Stomach (tissue), 9 donors: ENCODE data around the gene TRIM41. TPM values are rescaled to one million over a fixed set of nuclear protein-coding genes. Genes with fewer than 3 reads are reported as not detected.

ENCODE experiments used
- DNase-seq, 2 donors: peaks; one replicate each; pipeline versions ENCODE4 v3.0.0 to v3.0.0-alpha.2; 2013 to 2019
- H3K27ac ChIP-seq, 5 donors: fragments of 200-600 bp in 4 of 5; sonication (generic) in 4 of 5; one replicate each; pipeline ENCODE4 v1.5.1; 2013 to 2019; ENCODE audit warnings: mild to moderate bottlenecking in 1 of 5, moderate library complexity in 1 of 5
- H3K27me3 ChIP-seq, 3 donors: fragments of 200-600 bp; sonication (generic); one replicate each; pipeline ENCODE4 v1.5.1; 2017 to 2019; ENCODE audit warnings: mixed run types in 1 of 3
- H3K36me3 ChIP-seq, 4 donors: fragments of 200-600 bp; sonication (generic); 1 replicate in 3 of 4; 2 replicates in 1 of 4; pipeline ENCODE4 v1.5.1; 2016 to 2019
- H3K4me1 ChIP-seq, 4 donors: fragments of 200-600 bp; sonication (generic); one replicate each; pipeline ENCODE4 v1.5.1; 2016 to 2019
- H3K4me3 ChIP-seq, 4 donors: fragments of 200-600 bp; sonication (generic) in 3 of 4; one replicate each; pipeline ENCODE4 v1.5.1; 2016 to 2019; ENCODE audit warnings: mild to moderate bottlenecking in 1 of 4
- H3K9me3 ChIP-seq, 4 donors: fragments of 200-600 bp; sonication (generic); one replicate each; pipeline ENCODE4 v1.5.1; 2016 to 2019
- CTCF ChIP-seq, 7 experiments: fragments of 450-650 bp in 4 of 7; fragments of 200-600 bp in 3 of 7; sonication (generic) in 3 of 7; IDR thresholded peaks; one replicate each; pipeline ENCODE4 v1.5.1; 2016 to 2019; ENCODE audit warnings: antibody characterized with exemption in 7 of 7, control low read depth in 2 of 7, mild to moderate bottlenecking in 1 of 7
- EP300 ChIP-seq: sonication (generic); formaldehyde crosslinking; IDR thresholded peaks from one replicate; pipeline ENCODE4 v1.6.1; 2017; ENCODE audit warnings: antibody characterized with exemption
- POLR2A ChIP-seq, 4 donors: fragments of 450-650 bp; IDR thresholded peaks; one replicate each; pipeline ENCODE4 v1.6.1; 2016; ENCODE audit warnings: antibody characterized with exemption in 4 of 4, control low read depth in 2 of 4, mild to moderate bottlenecking in 1 of 4, moderate library complexity in 1 of 4
- POLR2AphosphoS5 ChIP-seq, 3 donors: sonication (generic); formaldehyde crosslinking; IDR thresholded peaks; one replicate each; pipeline ENCODE4 v1.6.1; 2016; ENCODE audit warnings: antibody characterized with exemption in 3 of 3
- WGBS, 5 donors: extraction: QIAGEN DNeasy Blood & Tissue Kit in 3 of 5; methylation state at CpG; one replicate each; pipeline versions ENCODE4 v1.1.5 to v1.1.7; 2013 to 2018; 5-methylcytosine and 5-hydroxymethylcytosine counted together
- intact Hi-C: fragments of 100-400 bp; cut with DNase I; formaldehyde crosslinking; loops from one replicate; pipeline ENCODE4 v1.15.1; 2023; ENCODE audit warnings: low total_unique reads
- polyA plus RNA-seq, 3 donors: library from polyadenylated mRNA; stranded (reverse); fragments of 200-250 nt; gene quantifications; one replicate each; pipeline ENCODE4 v1.2.3, GENCODE V29; 2013
- total RNA-seq, 5 donors: library from RNA; depleted of rRNA; stranded (reverse); fragments of >200 nt; gene quantifications; one replicate each; pipeline versions ENCODE4 v1.1.0 to v1.2.3, GENCODE V29; 2014 to 2016
- donor health status: healthy with polysubstance abuse.
- donor health status: Bipolar disorder and iron deficiency.
- donor health status: healthy.

TRIM41 gene
- total and polyA plus RNA-seq, 8 donors = 2.3 to 70.4 (median 16.0) TPM

GRCh38 chr5:181199881-181200638, 23.0 kb upstream of the TRIM41 start:
- intact Hi-C loops = no loop called here
- TF ChIP-seq CTCF (IDR thresholded peaks at IDR 0.05) = no peak

GRCh38 chr5:181200816-181201215, 22.3 kb upstream of the TRIM41 start:
- no peak overlapping the region for H3K27ac ChIP-seq
- peaks cover 0 to 25% (median 10%) of the 10 kb centered on the region in 3 donors for H3K27me3 ChIP-seq
- no peak for TF ChIP-seq CTCF (IDR thresholded peaks at IDR 0.05)
- TF ChIP-seq POLR2AphosphoS5 (IDR thresholded peaks at IDR 0.05) = no peak
- no peak for TF ChIP-seq EP300
- no peak for TF ChIP-seq POLR2A (IDR thresholded peaks at IDR 0.05)
- intact Hi-C loops = no loop called here
- H3K4me3 ChIP-seq = no peak overlapping the region
- 68 to 80% (median 72%) methylated on average over 4 of the region's 4 CpGs for WGBS, 5 donors
- no peaks in the 10 kb centered on the region for H3K9me3 ChIP-seq
- H3K4me1 ChIP-seq = peaks cover 20 to 32% (median 25%) of the 10 kb centered on the region in 4 donors
- DNase-seq = no peak
- no peaks in the 10 kb centered on the region for H3K36me3 ChIP-seq

More at GRCh38 chr5:181199881-181200638, 23.0 kb upstream of the TRIM41 start:
- no peaks in the 10 kb centered on the region for H3K9me3 ChIP-seq
- H3K36me3 ChIP-seq = no peaks in the 10 kb centered on the region
- H3K27ac ChIP-seq = no peak overlapping the region
- H3K4me3 ChIP-seq = no peak overlapping the region
- DNase-seq = no peak
- peaks cover 0 to 19% (median 10%) of the 10 kb centered on the region in 3 donors for H3K27me3 ChIP-seq
- WGBS, 5 donors = 69 to 82% (median 75%) methylated on average over 12 of the region's 12 CpGs
- H3K4me1 ChIP-seq = peaks cover 12 to 24% (median 18%) of the 10 kb centered on the region in 4 donors

GRCh38 chr5:181203093-181203711, 19.9 kb upstream of the TRIM41 start:
- H3K27me3 ChIP-seq = peaks cover 0 to 30% (median 10%) of the 10 kb centered on the region in 3 donors
- H3K4me1 ChIP-seq = peaks cover 25 to 55% (median 38%) of the 10 kb centered on the region in 4 donors
- H3K9me3 ChIP-seq = no peaks in the 10 kb centered on the region
- intact Hi-C loops = no loop called here
- TF ChIP-seq CTCF (IDR thresholded peaks at IDR 0.05) (no peak), POLR2AphosphoS5 (IDR thresholded peaks at IDR 0.05) (no peak), EP300 (no peak), POLR2A (IDR thresholded peaks at IDR 0.05) (no peak)
- H3K36me3 ChIP-seq = no peaks in the 10 kb centered on the region
- H3K4me3 ChIP-seq = peak overlapping the region in 1 of 4 donors; percentile 76
- H3K27ac ChIP-seq = peak overlapping the region in 3 of 5 donors; percentile 57 to 90 (median 87)
- no peak for DNase-seq
- WGBS, 5 donors = 67 to 76% (median 70%) methylated on average over 11 of the region's 11 CpGs

- H3K36me3 ChIP-seq = no peaks in the 10 kb centered on the region
- TF ChIP-seq CTCF (IDR thresholded peaks at IDR 0.05) = no peak
- no peak for TF ChIP-seq EP300
- TF ChIP-seq POLR2AphosphoS5 (IDR thresholded peaks at IDR 0.05) = no peak
- TF ChIP-seq POLR2A (IDR thresholded peaks at IDR 0.05) = no peak
- H3K9me3 ChIP-seq = no peaks in the 10 kb centered on the region
- peak in 1 of 2 donors; percentile 38 for DNase-seq
- 5 to 8% (median 6%) methylated on average over 17 of the region's 17 CpGs for WGBS, 5 donors
- H3K27me3 ChIP-seq = peaks cover 0 to 30% (median 10%) of the 10 kb centered on the region in 3 donors
- peaks cover 25 to 55% (median 38%) of the 10 kb centered on the region in 4 donors for H3K4me1 ChIP-seq
- H3K4me3 ChIP-seq = peak overlapping the region; percentile 63 to 77 (median 70)
- H3K27ac ChIP-seq = peak overlapping the region in 4 of 5 donors; percentile 12 to 90 (median 72)
- intact Hi-C loops = no loop called here
Observed at GRCh38 chr5:181203777-181204112, 19.3 kb upstream of the TRIM41 start.
